Transverse colon (tissue), 4 donors: ENCODE measurements around the gene MOCS2.

ENCODE experiments used
- EP300 ChIP-seq: sonication (generic); formaldehyde crosslinking; IDR thresholded peaks from one replicate; pipeline ENCODE4 v1.6.1; 2017; ENCODE audit warnings: antibody characterized with exemption, low read depth
- POLR2A ChIP-seq: fragments of 450-650 bp; IDR thresholded peaks from one replicate; pipeline ENCODE4 v1.6.1; 2016; ENCODE audit warnings: antibody characterized with exemption, mild to moderate bottlenecking, moderate library complexity
- POLR2AphosphoS5 ChIP-seq, 3 donors: sonication (generic); formaldehyde crosslinking; IDR thresholded peaks; one replicate each; pipeline ENCODE4 v1.6.1; 2016; ENCODE audit warnings: antibody characterized with exemption in 3 of 3
- TF ChIP-seq, protein P1 (sequence below), 5 experiments: fragments of 200-600 bp in 3 of 5; fragments of 450-650 bp in 2 of 5; sonication (generic) in 3 of 5; IDR thresholded peaks; 1 replicate in 2 of 5; 2 replicates in 3 of 5; pipeline ENCODE4 v1.5.1; 2016 to 2017; ENCODE audit warnings: antibody characterized with exemption in 5 of 5, inconsistent platforms in 3 of 5, mild to moderate bottlenecking in 2 of 5, moderate library complexity in 1 of 5

GRCh38 chr5:53052499-53052898, 57.1 kb downstream of the MOCS2 start:
- TF ChIP-seq, protein P1, sequence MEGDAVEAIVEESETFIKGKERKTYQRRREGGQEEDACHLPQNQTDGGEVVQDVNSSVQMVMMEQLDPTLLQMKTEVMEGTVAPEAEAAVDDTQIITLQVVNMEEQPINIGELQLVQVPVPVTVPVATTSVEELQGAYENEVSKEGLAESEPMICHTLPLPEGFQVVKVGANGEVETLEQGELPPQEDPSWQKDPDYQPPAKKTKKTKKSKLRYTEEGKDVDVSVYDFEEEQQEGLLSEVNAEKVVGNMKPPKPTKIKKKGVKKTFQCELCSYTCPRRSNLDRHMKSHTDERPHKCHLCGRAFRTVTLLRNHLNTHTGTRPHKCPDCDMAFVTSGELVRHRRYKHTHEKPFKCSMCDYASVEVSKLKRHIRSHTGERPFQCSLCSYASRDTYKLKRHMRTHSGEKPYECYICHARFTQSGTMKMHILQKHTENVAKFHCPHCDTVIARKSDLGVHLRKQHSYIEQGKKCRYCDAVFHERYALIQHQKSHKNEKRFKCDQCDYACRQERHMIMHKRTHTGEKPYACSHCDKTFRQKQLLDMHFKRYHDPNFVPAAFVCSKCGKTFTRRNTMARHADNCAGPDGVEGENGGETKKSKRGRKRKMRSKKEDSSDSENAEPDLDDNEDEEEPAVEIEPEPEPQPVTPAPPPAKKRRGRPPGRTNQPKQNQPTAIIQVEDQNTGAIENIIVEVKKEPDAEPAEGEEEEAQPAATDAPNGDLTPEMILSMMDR (IDR thresholded peaks at IDR 0.05): no peak
- TF ChIP-seq POLR2AphosphoS5 (IDR thresholded peaks at IDR 0.05) (no peak), EP300 (no peak), POLR2A (no peak)
